ENCODE data around the gene CYP4F8. TPM values are rescaled to one million over a fixed set of nuclear protein-coding genes. Genes with fewer than 3 reads are reported as not detected.
A peak's percentile ranks its signal among the peaks of the same experiment; 100 is the strongest.
"Not testable (repeated sequence)": the region's sequence is repeated elsewhere in the genome, so short reads cannot be mapped to it uniquely, and the experiment has no call there.

The CYP4F8 gene
- total and polyA plus RNA-seq, 8 donors = 0.04 to 0.10 TPM; not detected in 6

DNA sequence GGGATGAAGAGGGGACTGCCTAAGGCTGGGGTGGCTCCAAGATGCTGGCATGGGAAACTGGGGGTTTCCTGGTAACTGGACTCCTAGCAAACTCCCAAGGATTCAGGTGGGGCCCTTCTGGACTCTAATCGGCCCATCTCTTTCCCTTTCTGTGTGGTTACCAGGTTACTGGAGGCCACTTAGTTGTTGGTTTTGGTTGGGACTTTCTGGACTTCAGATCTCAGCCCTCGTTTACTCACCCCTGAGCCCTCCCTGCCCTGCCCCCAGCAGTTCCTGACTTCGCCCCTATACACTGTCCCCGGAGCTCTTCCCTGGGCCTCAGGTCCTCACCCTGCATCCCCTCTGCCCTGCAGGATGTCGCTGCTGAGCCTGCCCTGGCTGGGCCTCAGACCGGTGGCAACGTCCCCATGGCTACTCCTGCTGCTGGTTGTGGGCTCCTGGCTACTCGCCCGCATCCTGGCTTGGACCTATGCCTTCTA, 58.2 kb downstream of the CYP4F8 start:
- Histone ChIP-seq H3K27ac (peak overlapping the region in 1 of 2 donors; percentile 23), H3K27me3 (peaks cover 0 to 9% of the 10 kb centered on the region in 2 donors), H3K4me3 (no peak overlapping the region), H3K9me3 (no peaks in the 10 kb centered on the region), H3K4me1 (peaks cover 0 to 9% of the 10 kb centered on the region in 2 donors), H3K36me3 (no peaks in the 10 kb centered on the region)
- TF ChIP-seq, protein P1, sequence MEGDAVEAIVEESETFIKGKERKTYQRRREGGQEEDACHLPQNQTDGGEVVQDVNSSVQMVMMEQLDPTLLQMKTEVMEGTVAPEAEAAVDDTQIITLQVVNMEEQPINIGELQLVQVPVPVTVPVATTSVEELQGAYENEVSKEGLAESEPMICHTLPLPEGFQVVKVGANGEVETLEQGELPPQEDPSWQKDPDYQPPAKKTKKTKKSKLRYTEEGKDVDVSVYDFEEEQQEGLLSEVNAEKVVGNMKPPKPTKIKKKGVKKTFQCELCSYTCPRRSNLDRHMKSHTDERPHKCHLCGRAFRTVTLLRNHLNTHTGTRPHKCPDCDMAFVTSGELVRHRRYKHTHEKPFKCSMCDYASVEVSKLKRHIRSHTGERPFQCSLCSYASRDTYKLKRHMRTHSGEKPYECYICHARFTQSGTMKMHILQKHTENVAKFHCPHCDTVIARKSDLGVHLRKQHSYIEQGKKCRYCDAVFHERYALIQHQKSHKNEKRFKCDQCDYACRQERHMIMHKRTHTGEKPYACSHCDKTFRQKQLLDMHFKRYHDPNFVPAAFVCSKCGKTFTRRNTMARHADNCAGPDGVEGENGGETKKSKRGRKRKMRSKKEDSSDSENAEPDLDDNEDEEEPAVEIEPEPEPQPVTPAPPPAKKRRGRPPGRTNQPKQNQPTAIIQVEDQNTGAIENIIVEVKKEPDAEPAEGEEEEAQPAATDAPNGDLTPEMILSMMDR (IDR thresholded peaks at IDR 0.05) = no peak
- ATAC-seq = no peak
- DNase-seq = peak in 1 of 4 donors; percentile 13
- intact Hi-C loops (cut with DNase I) = no loop called here

DNA sequence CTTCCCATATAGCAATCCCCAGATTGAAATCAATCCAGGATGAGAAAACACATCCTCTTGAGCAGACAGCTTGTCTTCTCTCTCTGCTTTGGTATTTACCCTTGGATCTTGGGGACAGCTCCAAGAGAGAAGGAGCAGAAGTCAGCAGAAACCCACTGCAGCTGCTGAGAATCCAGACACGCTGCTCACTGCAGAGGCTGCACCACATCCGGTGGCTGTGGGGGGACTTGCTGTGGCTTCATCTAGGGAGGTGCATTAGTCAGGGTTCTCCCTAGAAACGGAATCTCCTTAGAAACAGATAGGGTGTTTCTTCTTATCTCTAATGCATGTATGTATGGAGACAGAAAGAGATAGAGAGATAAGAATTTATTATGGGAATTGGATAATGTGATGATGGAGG, 60.5 kb downstream of the CYP4F8 start:
- Histone ChIP-seq H3K27ac (no peak overlapping the region), H3K4me1 (peaks cover 0 to 9% of the 10 kb centered on the region in 2 donors), H3K27me3 (no peaks in the 10 kb centered on the region), H3K4me3 (no peak overlapping the region), H3K36me3 (no peaks in the 10 kb centered on the region), H3K9me3 (no peaks in the 10 kb centered on the region)
- intact Hi-C loops (cut with DNase I) = no loop called here
- peak in 1 of 4 donors; percentile 33 for DNase-seq
- ATAC-seq = no peak
- TF ChIP-seq, protein P1 (IDR thresholded peaks at IDR 0.05) = no peak

DNA sequence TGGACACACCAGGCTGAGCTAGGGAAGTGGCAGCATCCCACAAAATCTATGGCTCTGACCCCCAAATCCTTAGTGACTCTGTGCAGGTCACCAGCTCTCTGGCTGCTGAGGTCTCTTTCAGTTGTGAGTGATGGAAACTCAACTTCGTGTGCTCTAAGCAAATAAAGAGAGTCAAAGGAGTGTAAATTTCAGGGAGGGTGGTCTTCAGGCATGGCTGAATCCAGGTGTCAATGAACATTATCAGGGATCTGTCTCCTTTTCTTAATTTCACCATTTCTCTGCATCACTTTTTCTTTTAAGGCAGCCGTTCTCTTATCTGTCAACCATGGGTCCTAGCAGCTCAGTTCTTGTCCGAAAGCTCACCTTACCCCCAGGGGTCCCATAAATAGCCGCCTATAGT, 64.1 kb downstream of the CYP4F8 start:
- no peaks in the 10 kb centered on the region for H3K4me1 ChIP-seq
- no peaks in the 10 kb centered on the region for H3K27me3 ChIP-seq
- DNase-seq (no peak), ATAC-seq (no peak)
- no peaks in the 10 kb centered on the region for H3K9me3 ChIP-seq
- H3K36me3 ChIP-seq = peaks cover 0 to 8% of the 10 kb centered on the region in 2 donors
- intact Hi-C loops (cut with DNase I) = no loop called here
- no peak overlapping the region for H3K4me3 ChIP-seq
- H3K27ac ChIP-seq = no peak overlapping the region
- TF ChIP-seq, protein P1 (IDR thresholded peaks at IDR 0.05) = no peak

DNA sequence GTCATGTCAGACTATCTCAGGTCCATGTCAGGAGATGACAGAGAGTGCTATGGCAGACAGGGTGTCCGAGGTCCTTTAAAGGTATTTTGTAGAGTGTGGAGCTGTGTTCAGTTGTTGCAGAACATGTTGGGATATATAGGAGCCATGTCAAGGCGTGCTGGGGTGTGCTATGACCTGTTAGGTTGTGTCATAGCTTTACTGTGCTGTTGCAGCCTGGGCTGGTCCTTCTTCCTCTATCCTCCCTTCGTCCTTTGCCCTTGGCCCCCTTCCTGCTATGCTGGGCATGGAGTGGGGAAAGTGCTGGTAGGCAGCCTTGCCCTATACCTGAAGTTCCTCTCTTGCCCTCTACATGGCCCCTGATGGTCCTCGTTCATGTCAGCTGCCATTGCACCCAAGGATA, 64.8 kb downstream of the CYP4F8 start:
- intact Hi-C loops (cut with DNase I) = not testable (repeated sequence)

More for the DNA sequence above, 64.8 kb downstream of the CYP4F8 start:
- not testable (repeated sequence) for DNase-seq, ATAC-seq, H3K4me3 ChIP-seq, H3K4me1 ChIP-seq, H3K27ac ChIP-seq, H3K27me3 ChIP-seq, H3K9me3 ChIP-seq
- peaks cover 0 to 10% of the 10 kb centered on the region in 2 donors for H3K36me3 ChIP-seq

Other genes with a start within 250 kb of the CYP4F8 start
- gene AKAP8, start 235.4 kb upstream of the CYP4F8 start, total RNA-seq = 10 to 100 TPM; 19.5 to 36.8 TPM
- 10 to 100 TPM; 27.2 to 35.1 (median 31.4) TPM for gene AKAP8, start 235.4 kb upstream of the CYP4F8 start, polyA plus RNA-seq (ENCODE audit: insufficient read length in 6 of 6)
- 10 to 100 TPM; 76.4 to 81.1 TPM for gene AKAP8L, start 196.2 kb upstream of the CYP4F8 start, total RNA-seq
- 100 to 1,000 TPM in 5 of 6 donors, 10 to 100 TPM in 1; 91.7 to 129 (median 113) TPM for gene AKAP8L, start 196.2 kb upstream of the CYP4F8 start, polyA plus RNA-seq (ENCODE audit: insufficient read length in 6 of 6)
- 10 to 100 TPM; 31.0 to 36.2 TPM for gene WIZ, start 165.3 kb upstream of the CYP4F8 start, total RNA-seq
- 10 to 100 TPM; 21.5 to 36.4 (median 27.5) TPM for gene WIZ, start 165.3 kb upstream of the CYP4F8 start, polyA plus RNA-seq (ENCODE audit: insufficient read length in 6 of 6)
- 10 to 100 TPM in 1 of 2 donors, 1 to 10 TPM in 1; 7.6 to 27.1 TPM for gene RASAL3, start 150.7 kb upstream of the CYP4F8 start, total RNA-seq
- 1 to 10 TPM; 2.0 to 3.1 (median 2.5) TPM for gene RASAL3, start 150.7 kb upstream of the CYP4F8 start, polyA plus RNA-seq (ENCODE audit: insufficient read length in 6 of 6)
- not detected for gene PGLYRP2, start 135.7 kb upstream of the CYP4F8 start, total RNA-seq
- not detected for gene PGLYRP2, start 135.7 kb upstream of the CYP4F8 start, polyA plus RNA-seq (ENCODE audit: insufficient read length in 6 of 6)
- gene CYP4F22, start 106.7 kb upstream of the CYP4F8 start, total RNA-seq = under 1 TPM in 1 of 2 donors, not detected in 1; 0.15 TPM
- under 1 TPM in 1 of 6 donors, not detected in 5; 0.07 TPM for gene CYP4F22, start 106.7 kb upstream of the CYP4F8 start, polyA plus RNA-seq (ENCODE audit: insufficient read length in 6 of 6)
- 1 to 10 TPM in 1 of 2 donors, under 1 TPM in 1; 0.82 to 3.7 TPM for gene CYP4F3, start 25.7 kb downstream of the CYP4F8 start, total RNA-seq
- gene CYP4F3, start 25.7 kb downstream of the CYP4F8 start, polyA plus RNA-seq (ENCODE audit: insufficient read length in 6 of 6) = under 1 TPM; 0.14 to 0.32 (median 0.17) TPM
- 1 to 10 TPM; 3.8 to 5.9 TPM for gene CYP4F12, start 57.9 kb downstream of the CYP4F8 start, total RNA-seq
- gene CYP4F12, start 57.9 kb downstream of the CYP4F8 start, polyA plus RNA-seq (ENCODE audit: insufficient read length in 6 of 6) = 10 to 100 TPM in 4 of 6 donors, 1 to 10 TPM in 2; 5.8 to 15.8 (median 11.0) TPM
- not detected for gene OR10H2, start 112.8 kb downstream of the CYP4F8 start, total RNA-seq
- not detected for gene OR10H2, start 112.8 kb downstream of the CYP4F8 start, polyA plus RNA-seq (ENCODE audit: insufficient read length in 6 of 6)
- not detected for gene OR10H3, start 122.8 kb downstream of the CYP4F8 start, total RNA-seq
- not detected for gene OR10H3, start 122.8 kb downstream of the CYP4F8 start, polyA plus RNA-seq (ENCODE audit: insufficient read length in 6 of 6)
- gene OR10H5, start 172.4 kb downstream of the CYP4F8 start, total RNA-seq = not detected
- under 1 TPM; 0.09 to 0.15 (median 0.11) TPM for gene OR10H5, start 172.4 kb downstream of the CYP4F8 start, polyA plus RNA-seq (ENCODE audit: insufficient read length in 6 of 6)
- gene OR10H1, start 200.4 kb downstream of the CYP4F8 start, total RNA-seq = under 1 TPM in 1 of 2 donors, not detected in 1; 0.06 TPM
- gene OR10H1, start 200.4 kb downstream of the CYP4F8 start, polyA plus RNA-seq (ENCODE audit: insufficient read length in 6 of 6) = under 1 TPM in 3 of 6 donors, not detected in 3; 0.04 to 0.11 (median 0.11) TPM